Activated CD4-positive, alpha-beta T cell treated with anti-CD3 and anti-CD28 coated beads for 36 hours (primary cell): ENCODE results near the gene SLC7A6. TPM values are rescaled to one million over a fixed set of nuclear protein-coding genes. Genes with fewer than 3 reads are reported as not detected.
A peak's percentile ranks its signal among the peaks of the same experiment; 100 is the strongest.

Experiments used
- ATAC-seq: fragments of 200-7000 bp; cut with Tn5 transposase; one replicate; pipeline ENCODE4 v1.10.0; 2021; ENCODE audit warnings: mild to moderate bottlenecking, moderate library complexity
- CTCF ChIA-PET: fragments of 350-600 bp; sonication (Branson Sonifier 250); formaldehyde crosslinking; loops from one replicate; lab custom pipeline; 2021; ENCODE audit warnings: antibody characterized with exemption; lab: Charles Lee
- POLR2A ChIA-PET: fragments of 350-600 bp; sonication (Branson Sonifier 250); formaldehyde crosslinking; loops from one replicate; lab custom pipeline; 2021; ENCODE audit warnings: antibody characterized with exemption, inconsistent platforms; lab: Charles Lee
- DNase-seq: peaks from one replicate; pipeline ENCODE4 v3.0.0-alpha.2; 2020
- H3K27ac Mint-ChIP-seq: one replicate; pipeline ENCODE4 v1.8.0; 2021; ENCODE audit warnings: mixed read lengths
- H3K27me3 Mint-ChIP-seq: one replicate; pipeline ENCODE4 v1.8.0; 2021; ENCODE audit warnings: mixed read lengths
- H3K36me3 Mint-ChIP-seq: one replicate; pipeline ENCODE4 v1.8.0; 2021; ENCODE audit warnings: low read depth, mixed read lengths
- H3K4me1 Mint-ChIP-seq: one replicate; pipeline ENCODE4 v1.8.0; 2021; ENCODE audit warnings: mixed read lengths
- H3K4me3 Mint-ChIP-seq: one replicate; pipeline ENCODE4 v1.8.0; 2021; ENCODE audit warnings: mild to moderate bottlenecking, moderate library complexity, mixed read lengths
- H3K9me3 Mint-ChIP-seq: one replicate; pipeline ENCODE4 v1.8.0; 2021; ENCODE audit warnings: low read depth, mixed read lengths
- intact Hi-C, 2 experiments: fragments of 100-400 bp; cut with DNase I in 1 of 2; cut with micrococcal nuclease in 1 of 2; formaldehyde crosslinking; loops; one replicate each; pipeline versions ENCODE4 v1.14.2 to v1.15.1; 2022 to 2024; cut with DNase I, micrococcal nuclease
- total RNA-seq, 2 experiments: library from RNA; stranded (reverse); gene quantifications; one replicate each; pipeline ENCODE4 v1.2.3, GENCODE V29; 2021

Gene SLC7A6
- total RNA-seq, 2 experiments from 2014 or later, result 55.7 to 58.7 TPM

DNA sequence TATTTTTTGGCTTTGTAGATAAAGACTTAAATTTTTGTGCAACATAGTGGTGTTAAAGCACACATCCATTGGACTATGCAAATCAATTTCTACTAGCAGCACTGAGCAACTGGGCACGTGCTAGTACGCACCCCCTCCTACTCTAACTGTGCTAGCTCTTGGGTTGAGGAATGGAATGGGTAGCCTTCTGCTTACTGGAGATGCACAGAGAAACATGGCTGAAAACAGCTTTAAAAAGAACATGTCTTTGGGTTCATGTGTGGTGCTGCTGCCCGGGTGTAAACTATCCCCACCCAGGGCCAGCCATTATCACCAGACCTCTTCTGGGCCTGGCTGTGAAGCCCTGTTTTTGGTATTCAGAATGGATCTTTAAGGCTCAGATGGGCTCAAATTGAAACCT, 35.7 kb upstream of the SLC7A6 start:
- H3K27me3 Mint-ChIP-seq, result no peaks in the 10 kb centered on the region
- no peak overlapping the region for H3K4me3 Mint-ChIP-seq
- ATAC-seq (no peak), DNase-seq (no peak)
- CTCF ChIA-PET, result interaction anchor here (0.6 to 6.1 kb wide), 35 partner anchors 9 to 412 kb away, joined by 3 to 62 read pairs (median 4); partner anchors contain the start of gene NFATC3
- POLR2A ChIA-PET, result interaction anchor here (2.2 kb wide), 1 partner anchor 144 kb away, joined by 6 read pairs; the partner anchor contains the start of gene NFATC3
- intact Hi-C loops, result loop anchor here (1.0 to 2.0 kb wide), 5 partner anchors 134 to 235 kb away; no protein-coding TSS in a partner anchor
- peaks cover 7% of the 10 kb centered on the region for H3K36me3 Mint-ChIP-seq
- peaks cover 46% of the 10 kb centered on the region for H3K4me1 Mint-ChIP-seq
- H3K27ac Mint-ChIP-seq, result no peak overlapping the region
- no peaks in the 10 kb centered on the region for H3K9me3 Mint-ChIP-seq

DNA sequence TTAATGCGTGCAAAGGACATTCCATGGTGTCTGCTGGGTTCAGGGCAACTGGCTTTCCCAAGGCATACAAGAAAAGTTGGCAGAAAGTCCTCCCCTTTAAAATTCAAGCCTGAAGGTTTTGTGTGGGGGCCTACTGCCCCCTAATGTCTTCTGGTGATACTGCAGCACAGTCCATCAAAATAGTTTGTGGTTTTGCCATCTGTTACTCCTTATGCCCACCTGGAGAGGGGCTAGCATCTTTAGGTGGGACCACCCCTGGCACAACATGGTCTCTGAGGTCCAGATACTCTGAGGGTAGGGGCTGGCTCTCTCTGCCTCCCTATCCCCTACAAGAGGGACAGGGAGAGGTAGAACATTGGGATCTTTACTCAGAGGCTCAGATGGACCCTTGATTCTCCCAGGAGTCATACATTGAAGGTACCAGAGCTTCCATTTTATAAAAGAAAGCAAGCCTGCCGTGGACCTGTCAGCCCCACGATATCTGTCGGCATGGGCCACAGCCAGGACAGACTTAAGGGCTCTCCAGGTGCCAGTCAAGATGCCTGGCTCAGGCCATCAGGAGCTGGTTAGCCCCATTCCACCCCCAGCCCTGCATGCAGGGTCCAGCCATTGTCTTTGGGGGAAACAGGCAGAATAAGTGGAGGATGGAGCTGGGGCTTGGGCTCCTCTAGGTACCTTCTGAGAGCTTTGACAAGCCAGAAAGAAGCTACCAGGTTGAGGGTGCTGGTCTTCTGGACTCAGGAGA, 34.7 kb upstream of the SLC7A6 start:
- no peak for ATAC-seq
- ChIA-PET POLR2A (no interaction called here), CTCF (interaction anchor here (0.6 to 6.1 kb wide), 19 partner anchors 18 to 235 kb away, joined by 3 to 62 read pairs (median 4); no protein-coding TSS in a partner anchor)
- H3K4me1 Mint-ChIP-seq, result peaks cover 47% of the 10 kb centered on the region
- intact Hi-C loops, result loop anchor here (1.0 to 2.0 kb wide), 5 partner anchors 135 to 236 kb away; no protein-coding TSS in a partner anchor
- H3K27me3 Mint-ChIP-seq, result no peaks in the 10 kb centered on the region
- no peak overlapping the region for H3K4me3 Mint-ChIP-seq
- DNase-seq, result peak; percentile 60
- H3K9me3 Mint-ChIP-seq, result no peaks in the 10 kb centered on the region
- peaks cover 7% of the 10 kb centered on the region for H3K36me3 Mint-ChIP-seq
- peak overlapping the region; percentile 48 for H3K27ac Mint-ChIP-seq

GRCh38 chr16:68230176-68230571, 34.2 kb upstream of the SLC7A6 start:
- Mint-ChIP-seq H3K4me3 (no peak overlapping the region), H3K36me3 (peaks cover 7% of the 10 kb centered on the region), H3K27me3 (no peaks in the 10 kb centered on the region), H3K9me3 (no peaks in the 10 kb centered on the region), H3K4me1 (peaks cover 50% of the 10 kb centered on the region), H3K27ac (no peak overlapping the region)
- DNase-seq (no peak), ATAC-seq (no peak)
- CTCF ChIA-PET, result interaction anchor here (0.6 to 6.1 kb wide), 18 partner anchors 19 to 236 kb away, joined by 3 to 62 read pairs (median 4); no protein-coding TSS in a partner anchor
- intact Hi-C loops, result no loop called here
- POLR2A ChIA-PET, result no interaction called here

GRCh38 chr16:68230956-68231355, 33.4 kb upstream of the SLC7A6 start:
- CTCF ChIA-PET, result interaction anchor here (0.5 to 6.1 kb wide), 6 partner anchors 137 to 414 kb away, joined by 3 to 62 read pairs (median 4); no protein-coding TSS in a partner anchor
- ATAC-seq (no peak), DNase-seq (no peak)
- Mint-ChIP-seq H3K4me3 (no peak overlapping the region), H3K36me3 (peaks cover 7% of the 10 kb centered on the region), H3K27me3 (no peaks in the 10 kb centered on the region), H3K4me1 (peaks cover 47% of the 10 kb centered on the region), H3K27ac (no peak overlapping the region), H3K9me3 (no peaks in the 10 kb centered on the region)
- POLR2A ChIA-PET, result no interaction called here
- intact Hi-C loops, result no loop called here

DNA sequence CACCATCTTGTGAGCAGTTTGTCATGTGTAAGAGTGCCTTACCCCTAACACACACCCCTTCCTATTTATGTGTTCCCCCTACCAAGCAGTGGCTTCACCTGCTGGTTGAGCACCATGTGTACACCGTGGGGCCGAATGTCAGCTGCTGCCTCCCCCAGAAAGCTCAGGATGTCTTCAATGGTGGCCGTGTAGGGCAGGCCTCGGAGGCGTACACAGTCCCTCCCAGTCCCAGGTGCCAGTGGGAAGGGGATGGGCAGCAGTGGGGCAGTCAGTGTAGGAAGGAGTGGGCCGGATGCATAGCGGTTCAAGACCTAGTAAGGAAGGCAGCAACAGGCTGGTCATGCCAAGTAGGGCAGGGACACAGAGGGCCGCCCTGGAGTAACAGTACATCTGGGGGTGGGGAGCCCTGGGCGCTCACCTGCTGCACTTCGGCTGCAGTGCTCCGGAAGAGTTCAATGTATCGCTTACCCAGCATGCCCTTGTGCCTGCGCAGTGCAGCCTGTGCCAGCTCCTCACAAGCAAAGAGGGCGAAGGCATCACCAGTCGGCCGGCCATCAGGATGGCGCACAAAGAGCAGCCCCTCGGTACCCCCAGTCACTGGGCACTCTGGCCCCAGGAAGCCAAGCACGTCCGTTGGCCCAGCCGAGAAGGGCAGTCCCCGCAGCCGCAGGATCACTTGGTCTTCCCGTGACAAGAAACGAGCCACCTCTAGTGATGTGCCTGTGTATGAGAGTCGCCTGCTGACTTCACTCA, 32.8 kb upstream of the SLC7A6 start:
- Mint-ChIP-seq H3K4me1 (peaks cover 44% of the 10 kb centered on the region), H3K4me3 (no peak overlapping the region), H3K27ac (peak overlapping the region; percentile 19), H3K27me3 (no peaks in the 10 kb centered on the region), H3K36me3 (peaks cover 7% of the 10 kb centered on the region), H3K9me3 (no peaks in the 10 kb centered on the region)
- intact Hi-C loops, result no loop called here
- no peak for DNase-seq
- POLR2A ChIA-PET, result no interaction called here
- no peak for ATAC-seq
- CTCF ChIA-PET, result interaction anchor here (0.5 to 6.1 kb wide), 4 partner anchors 137 to 190 kb away, joined by 3 to 62 read pairs (median 5); no protein-coding TSS in a partner anchor

- Mint-ChIP-seq H3K36me3 (peaks cover 4% of the 10 kb centered on the region), H3K9me3 (no peaks in the 10 kb centered on the region), H3K27ac (peak overlapping the region; percentile 29), H3K4me3 (no peak overlapping the region), H3K27me3 (no peaks in the 10 kb centered on the region), H3K4me1 (peaks cover 43% of the 10 kb centered on the region)
- intact Hi-C loops, result no loop called here
- ChIA-PET POLR2A (no interaction called here), CTCF (no interaction called here)
- no peak for ATAC-seq
- no peak for DNase-seq
Observed at GRCh38 chr16:68232335-68232734, 32.0 kb upstream of the SLC7A6 start.

DNA sequence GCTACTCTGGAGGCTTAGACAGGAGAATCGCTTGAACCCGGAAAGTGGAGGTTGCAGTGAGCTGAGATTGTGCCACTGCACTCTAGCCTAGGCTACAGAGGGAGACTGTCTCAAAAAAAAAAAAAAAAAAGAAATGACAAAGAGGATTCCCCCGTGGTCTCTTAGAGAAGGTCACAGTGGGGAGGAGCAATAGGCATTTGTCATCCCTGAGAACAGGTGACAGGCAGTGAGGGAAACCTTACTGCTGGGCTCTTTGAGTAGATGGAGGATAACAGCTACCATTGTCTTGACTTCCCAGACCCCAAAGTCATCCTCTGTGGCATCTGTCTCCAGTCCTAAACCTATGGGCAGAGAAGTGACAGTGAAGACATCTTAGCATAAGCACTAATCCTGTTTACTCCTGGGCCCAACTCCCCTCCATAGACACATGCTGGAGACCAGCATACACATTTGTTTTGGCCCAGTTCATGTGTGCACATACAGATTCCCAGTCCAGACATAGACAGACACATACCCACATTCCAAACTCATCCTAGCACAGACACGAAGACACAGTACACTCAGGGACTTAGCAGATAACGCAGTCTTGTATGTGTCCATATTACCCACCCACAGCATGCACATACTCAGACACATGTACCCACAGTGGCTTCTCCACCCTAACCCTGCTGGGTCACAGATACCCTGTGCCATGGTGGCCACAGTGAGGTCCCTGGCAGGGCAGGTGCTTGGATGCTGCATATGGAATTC, 31.1 kb upstream of the SLC7A6 start:
- Mint-ChIP-seq H3K4me1 (peaks cover 38% of the 10 kb centered on the region), H3K9me3 (no peaks in the 10 kb centered on the region), H3K27me3 (no peaks in the 10 kb centered on the region), H3K27ac (no peak overlapping the region), H3K36me3 (peaks cover 4% of the 10 kb centered on the region), H3K4me3 (no peak overlapping the region)
- DNase-seq (peak; percentile 49), ATAC-seq (peak; percentile 36)
- ChIA-PET POLR2A (no interaction called here), CTCF (interaction anchor here (0.6 to 1.0 kb wide), 2 partner anchors 28 to 715 kb away, joined by 3 read pairs; no protein-coding TSS in a partner anchor)
- intact Hi-C loops, result no loop called here

GRCh38 chr16:68233835-68234187, 30.5 kb upstream of the SLC7A6 start:
- Mint-ChIP-seq H3K27ac (no peak overlapping the region), H3K27me3 (no peaks in the 10 kb centered on the region), H3K9me3 (no peaks in the 10 kb centered on the region), H3K36me3 (peaks cover 4% of the 10 kb centered on the region), H3K4me3 (no peak overlapping the region), H3K4me1 (peaks cover 38% of the 10 kb centered on the region)
- ChIA-PET POLR2A (no interaction called here), CTCF (interaction anchor here (0.6 to 1.0 kb wide), 5 partner anchors 8 to 716 kb away, joined by 3 to 4 read pairs (median 3); no protein-coding TSS in a partner anchor)
- intact Hi-C loops, result no loop called here
- DNase-seq, result no peak
- ATAC-seq, result no peak

DNA sequence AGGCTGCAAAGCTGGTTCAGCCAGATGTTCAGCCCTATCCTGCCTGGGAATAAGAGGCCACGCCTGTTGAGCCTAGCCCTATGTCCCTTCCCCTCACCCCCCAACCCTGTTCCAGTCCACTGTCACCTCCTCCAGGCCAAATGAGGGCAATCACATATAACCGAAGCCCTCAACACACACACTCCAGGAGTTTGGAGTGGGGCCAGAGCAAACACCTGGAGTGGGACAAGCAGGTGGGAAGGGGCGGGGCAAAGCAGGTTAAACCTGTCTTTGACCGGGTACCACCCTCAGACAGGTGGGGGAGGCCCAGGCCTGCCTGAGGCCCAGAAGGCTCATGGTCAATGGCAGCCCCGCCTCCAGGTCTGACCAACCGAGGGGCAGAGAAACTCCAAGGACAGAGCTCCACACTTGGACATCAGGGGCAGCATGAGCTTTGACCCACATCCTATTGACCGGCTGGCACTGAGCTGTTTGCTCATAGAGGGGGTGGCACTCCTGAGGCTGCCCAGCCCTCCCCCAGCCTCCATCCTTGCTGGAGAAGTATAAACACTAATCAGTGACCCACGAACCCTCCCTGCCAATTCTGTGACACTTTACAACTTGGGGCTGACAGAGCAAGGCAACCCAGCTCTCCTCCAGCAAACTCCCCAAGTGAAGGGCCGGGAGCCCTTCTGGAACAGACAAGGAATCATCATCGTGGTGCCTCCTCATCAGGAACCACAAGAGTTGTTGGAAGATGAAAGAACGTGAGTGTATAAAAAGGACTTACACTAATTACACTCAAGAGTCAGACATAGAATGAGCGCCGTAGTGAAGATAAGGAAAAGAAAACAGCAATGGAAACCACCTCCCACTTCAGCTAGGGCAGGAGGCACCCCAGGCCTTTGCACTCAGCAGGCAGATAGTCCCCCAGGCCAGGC, 29.9 kb upstream of the SLC7A6 start:
- ATAC-seq, result no peak
- intact Hi-C loops, result loop anchor here (5.0 kb wide), 1 partner anchor 297 kb away; the partner anchor contains the start of gene PSMB10 (in 2 of the 2)
- H3K27ac Mint-ChIP-seq, result no peak overlapping the region
- peaks cover 35% of the 10 kb centered on the region for H3K4me1 Mint-ChIP-seq
- H3K9me3 Mint-ChIP-seq, result no peaks in the 10 kb centered on the region
- CTCF ChIA-PET, result interaction anchor here (0.6 to 1.0 kb wide), 4 partner anchors 8 to 351 kb away, joined by 3 to 4 read pairs (median 3); no protein-coding TSS in a partner anchor
- POLR2A ChIA-PET, result no interaction called here
- H3K27me3 Mint-ChIP-seq, result no peaks in the 10 kb centered on the region
- H3K36me3 Mint-ChIP-seq, result no peaks in the 10 kb centered on the region
- H3K4me3 Mint-ChIP-seq, result peak overlapping the region; percentile 7
- DNase-seq, result no peak
